B cell (primary cell): Measurements from ENCODE around the gene ELANE. TPM values are rescaled to one million over a fixed set of nuclear protein-coding genes. Genes with fewer than 3 reads are reported as not detected.
"Not testable (repeated sequence)": the region's sequence is repeated elsewhere in the genome, so short reads cannot be mapped to it uniquely, and the experiment has no call there.

Experiments
- ATAC-seq: fragments of 200-7000 bp; cut with Tn5 transposase; one replicate; pipeline ENCODE4 v1.10.0; 2021; ENCODE audit warnings: low read depth, mild to moderate bottlenecking, moderate number of reproducible peaks, moderate library complexity
- CTCF ChIA-PET: fragments of 350-600 bp; sonication (Branson Sonifier 250); formaldehyde crosslinking; loops from one replicate; lab custom pipeline; 2021; ENCODE audit warnings: antibody characterized with exemption, inconsistent platforms; lab: Charles Lee
- POLR2A ChIA-PET: fragments of 350-600 bp; sonication (Branson Sonifier 250); formaldehyde crosslinking; loops from one replicate; lab custom pipeline; 2021; ENCODE audit warnings: antibody characterized with exemption; lab: Charles Lee
- DNase-seq: peaks from one replicate; pipeline ENCODE4 v3.0.0; 2013
- H2AFZ ChIP-seq: 2 replicates; pipeline ENCODE4 v1.6.1; 2012; ENCODE audit warnings: mild to moderate bottlenecking, low read depth, low read length; ENCODE audit not compliant: insufficient read depth, poor library complexity, severe bottlenecking
- H3K27ac ChIP-seq, 2 donors: 1 replicate in 1 of 2; 2 replicates in 1 of 2; pipeline ENCODE4 v1.5.1; 2012 to 2013; ENCODE audit warnings: low read length in 2 of 2, mild to moderate bottlenecking in 2 of 2, moderate library complexity in 1 of 2
- H3K27me3 ChIP-seq, 4 experiments: fragments of 200-600 bp in 1 of 4; sonication (generic) in 1 of 4; replicated peaks in 1 of 4; 1 replicate in 2 of 4; 2 replicates in 2 of 4; pipeline versions ENCODE4 v1.6.1 to v1.7.0; 2013 to 2016; ENCODE audit warnings: low read length in 3 of 4, mild to moderate bottlenecking in 2 of 4, mixed read lengths in 1 of 4, moderate library complexity in 1 of 4; ENCODE audit not compliant: insufficient read depth in 4 of 4, control insufficient read depth in 3 of 4; ENCODE audit errors: control extremely low read depth in 1 of 4
- H3K36me3 ChIP-seq, 2 experiments: replicated peaks in 1 of 2; 1 replicate in 1 of 2; 2 replicates in 1 of 2; pipeline versions ENCODE4 v1.6.1 to v1.7.1; 2013; ENCODE audit warnings: low read length in 1 of 2; ENCODE audit not compliant: insufficient read depth in 2 of 2, control insufficient read depth in 1 of 2; ENCODE audit errors: control extremely low read depth in 1 of 2, extremely low read depth in 1 of 2
- H3K4me1 ChIP-seq, 2 donors: fragments of 200-600 bp in 1 of 2; sonication (generic) in 1 of 2; 1 replicate in 1 of 2; 2 replicates in 1 of 2; pipeline versions ENCODE4 v1.5.1 to v1.6.1; 2013 to 2017; ENCODE audit warnings: low read length in 2 of 2; ENCODE audit not compliant: control insufficient read depth in 2 of 2, insufficient read depth in 2 of 2
- H3K4me2 ChIP-seq: replicated peaks from 2 replicates; pipeline ENCODE3; 2012; ENCODE audit warnings: mild to moderate bottlenecking, low read depth, low read length; ENCODE audit not compliant: poor library complexity, severe bottlenecking
- H3K4me3 ChIP-seq, 5 experiments: fragments of 200-600 bp in 1 of 5; sonication (generic) in 1 of 5; 1 replicate in 3 of 5; 2 replicates in 2 of 5; pipeline versions ENCODE4 v1.5.1 to v1.7.0; 2011 to 2016; ENCODE audit warnings: low read length in 4 of 5, mild to moderate bottlenecking in 4 of 5, low read depth in 2 of 5, control low read depth in 1 of 5, moderate library complexity in 1 of 5; ENCODE audit not compliant: insufficient read depth in 1 of 5; ENCODE audit errors: control extremely low read depth in 1 of 5, extremely low read depth in 1 of 5
- H3K79me2 ChIP-seq: fragments of 200-600 bp; sonication (generic); one replicate; pipeline ENCODE4 v1.6.0; 2016; ENCODE audit warnings: low read length; ENCODE audit not compliant: control insufficient read depth, insufficient read depth
- H3K9ac ChIP-seq: fragments of 200-600 bp; sonication (generic); 2 replicates; pipeline ENCODE4 v1.6.1; 2017; ENCODE audit warnings: mild to moderate bottlenecking, low read length, moderate library complexity
- H3K9me3 ChIP-seq, 3 donors: one replicate each; pipeline versions ENCODE4 v1.6.1 to v1.7.1; 2013; ENCODE audit warnings: low read length in 2 of 3; ENCODE audit not compliant: control insufficient read depth in 2 of 3, insufficient read depth in 1 of 3; ENCODE audit errors: control extremely low read depth in 1 of 3
- H4K20me1 ChIP-seq: 2 replicates; pipeline ENCODE4 v1.6.0; 2012; ENCODE audit warnings: mild to moderate bottlenecking, low read length; ENCODE audit not compliant: insufficient read depth, control insufficient read depth, poor library complexity, severe bottlenecking
- H3K27ac Mint-ChIP-seq: one replicate; pipeline ENCODE4 v1.8.0; 2021; ENCODE audit warnings: mixed read lengths
- H3K27me3 Mint-ChIP-seq: one replicate; pipeline ENCODE4 v1.8.0; 2021; ENCODE audit warnings: mixed read lengths
- H3K4me1 Mint-ChIP-seq: one replicate; pipeline ENCODE4 v1.8.0; 2021; ENCODE audit warnings: mixed read lengths
- H3K4me3 Mint-ChIP-seq: one replicate; pipeline ENCODE4 v1.8.0; 2021; ENCODE audit warnings: mixed read lengths
- H3K9me3 Mint-ChIP-seq: one replicate; pipeline ENCODE4 v1.8.0; 2022; ENCODE audit warnings: mixed read lengths; ENCODE audit not compliant: insufficient read depth
- CTCF ChIP-seq: fragments of 200-600 bp; IDR thresholded peaks from one replicate; pipeline ENCODE4 v1.8.0; 2022; ENCODE audit warnings: antibody characterized with exemption, mild to moderate bottlenecking
- EZH2 ChIP-seq: IDR thresholded peaks from 2 replicates; pipeline ENCODE4 v1.6.1; 2012; ENCODE audit warnings: borderline replicate concordance, low read depth, mild to moderate bottlenecking, moderate library complexity, low read length; ENCODE audit not compliant: insufficient read depth, poor library complexity, severe bottlenecking
- WGBS: methylation state at CpG from one replicate; pipeline ENCODE4 v1.1.5; 2013; ENCODE audit warnings: missing lambda C conversion rate; ENCODE audit not compliant: insufficient coverage; 5-methylcytosine and 5-hydroxymethylcytosine counted together
- intact Hi-C: fragments of 100-400 bp; cut with micrococcal nuclease; formaldehyde crosslinking; loops from one replicate; pipeline ENCODE4 v1.10.0; 2022
- polyA plus RNA-seq: library from polyadenylated mRNA; depleted of rRNA; stranded (reverse); fragments of >200 nt; gene quantifications from 2 replicates; pipeline ENCODE4 v1.2.3, GENCODE V29; 2012
- total RNA-seq, 2 donors: library from RNA; stranded (reverse); fragments of 120-200 nt in 1 of 2; gene quantifications; 1 replicate in 1 of 2; 2 replicates in 1 of 2; pipeline versions ENCODE4 v1.2.3 to v1.2.4, GENCODE V29; 2013 to 2022

The ELANE gene
- total and polyA plus RNA-seq, 2 donors (not counting 1 experiment from before 2014, with no cell fraction given), result 0.18 TPM; not detected in 1

- 86% methylated on average over 27 of the region's 36 CpGs for WGBS
- no peak for TF ChIP-seq EZH2
- TF ChIP-seq CTCF, result no peak
- Mint-ChIP-seq H3K27me3 (peaks cover 15% of the 10 kb centered on the region), H3K4me1 (no peaks in the 10 kb centered on the region), H3K4me3 (no peak overlapping the region), H3K27ac (no peak overlapping the region), H3K9me3 (no peaks in the 10 kb centered on the region)
- H3K4me2 ChIP-seq, result no peak overlapping the region
- H3K9ac ChIP-seq, result no peak overlapping the region
- ATAC-seq (no peak), DNase-seq (no peak)
- H3K79me2 ChIP-seq, result no peaks in the 10 kb centered on the region
- CTCF ChIA-PET, result no interaction called here
- peaks cover 0 to 2% (median 0%) of the 10 kb centered on the region in 3 donors for H3K9me3 ChIP-seq
- no peak overlapping the region for H2AFZ ChIP-seq
- no peaks in the 10 kb centered on the region for H3K36me3 ChIP-seq
- no peaks in the 10 kb centered on the region for H4K20me1 ChIP-seq
- peaks cover 0 to 22% (median under 1%) of the 10 kb centered on the region in 4 experiments for H3K27me3 ChIP-seq
- no peaks in the 10 kb centered on the region for H3K4me1 ChIP-seq
- intact Hi-C loops, result no loop called here
- no peak overlapping the region for H3K4me3 ChIP-seq
- H3K27ac ChIP-seq, result no peak overlapping the region
- POLR2A ChIA-PET, result no interaction called here
These were observed 16.8 kb upstream of the ELANE start for GRCh38 chr19:835210-835810.

GRCh38 chr19:840519-841206 is 11.4 kb upstream of the ELANE start, which contains the start of gene PRTN3:
TSS of gene PRTN3 (plus strand) at chr19:840999. CDS start at chr19:841009, 10 bp downstream.
- H3K27ac Mint-ChIP-seq, result no peak within 1 kb of the TSS
- ChIA-PET CTCF (no interaction called here), POLR2A (no interaction called here)
- no peak for ATAC-seq
- no peak within 1 kb of the TSS for H3K9ac ChIP-seq
- WGBS, result 68% methylated on average over 22 of the region's 24 CpGs
- peaks cover 2% of the 10 kb centered on the region for H3K9me3 Mint-ChIP-seq
- H3K36me3 ChIP-seq, result no peaks in the 10 kb centered on the region
- peaks cover 0 to 37% (median 12%) of the 10 kb centered on the region in 4 experiments for H3K27me3 ChIP-seq
- H3K27ac ChIP-seq, result no peak within 1 kb of the TSS
- H3K4me1 Mint-ChIP-seq, result peaks cover 9% of the 10 kb centered on the region
- no peak within 1 kb of the TSS for H3K4me3 ChIP-seq
- no peak within 1 kb of the TSS for H2AFZ ChIP-seq
- H3K4me3 Mint-ChIP-seq, result no peak within 1 kb of the TSS
- intact Hi-C loops, result no loop called here
- TF ChIP-seq CTCF (no peak), EZH2 (no peak)
- no peak for DNase-seq
- peaks cover 18% of the 10 kb centered on the region for H3K27me3 Mint-ChIP-seq
- H3K79me2 ChIP-seq, result no peaks in the 10 kb centered on the region
- peaks cover 0 to 4% (median 0%) of the 10 kb centered on the region in 3 donors for H3K9me3 ChIP-seq
- H3K4me1 ChIP-seq, result peaks cover 2 to 8% of the 10 kb centered on the region in 2 donors
- H4K20me1 ChIP-seq, result no peaks in the 10 kb centered on the region
- no peak within 1 kb of the TSS for H3K4me2 ChIP-seq

- H3K36me3 ChIP-seq, result not testable (repeated sequence)
These were observed 9.3 kb upstream of the ELANE start for GRCh38 chr19:842802-843179.

More at GRCh38 chr19:842802-843179, 9.3 kb upstream of the ELANE start:
- H3K9me3 ChIP-seq, H3K4me3 Mint-ChIP-seq, ATAC-seq, H3K27ac Mint-ChIP-seq, H3K79me2 ChIP-seq, H3K27ac ChIP-seq, H3K4me3 ChIP-seq, intact Hi-C loops, DNase-seq, H3K9ac ChIP-seq, H3K9me3 Mint-ChIP-seq, H3K4me1 ChIP-seq, H2AFZ ChIP-seq, POLR2A ChIA-PET, H4K20me1 ChIP-seq, CTCF ChIA-PET, H3K4me2 ChIP-seq: not testable (repeated sequence)
- H3K27me3 Mint-ChIP-seq, result peaks cover 21% of the 10 kb centered on the region
- WGBS, result 78% methylated on average over 3 of the region's 7 CpGs
- peaks cover 0 to 43% (median 15%) of the 10 kb centered on the region in 4 experiments for H3K27me3 ChIP-seq
- H3K4me1 Mint-ChIP-seq, result peaks cover 10% of the 10 kb centered on the region
